HG03159 (cell line): ENCODE results near the gene PLEKHM3.
"Not testable (repeated sequence)": the region's sequence is repeated elsewhere in the genome, so short reads cannot be mapped to it uniquely, and the experiment has no call there.

Experiments used
- ATAC-seq: cut with Tn5 transposase; IDR thresholded peaks from one replicate; pipeline ENCODE4 v1.9.1; 2021; ENCODE audit warnings: mild to moderate bottlenecking, moderate library complexity; ENCODE audit not compliant: unreplicated experiment

The PLEKHM3 gene

GRCh38 chr2:207952564-207953345 is 72.6 kb downstream of the PLEKHM3 start:
- ATAC-seq, result no peak

DNA sequence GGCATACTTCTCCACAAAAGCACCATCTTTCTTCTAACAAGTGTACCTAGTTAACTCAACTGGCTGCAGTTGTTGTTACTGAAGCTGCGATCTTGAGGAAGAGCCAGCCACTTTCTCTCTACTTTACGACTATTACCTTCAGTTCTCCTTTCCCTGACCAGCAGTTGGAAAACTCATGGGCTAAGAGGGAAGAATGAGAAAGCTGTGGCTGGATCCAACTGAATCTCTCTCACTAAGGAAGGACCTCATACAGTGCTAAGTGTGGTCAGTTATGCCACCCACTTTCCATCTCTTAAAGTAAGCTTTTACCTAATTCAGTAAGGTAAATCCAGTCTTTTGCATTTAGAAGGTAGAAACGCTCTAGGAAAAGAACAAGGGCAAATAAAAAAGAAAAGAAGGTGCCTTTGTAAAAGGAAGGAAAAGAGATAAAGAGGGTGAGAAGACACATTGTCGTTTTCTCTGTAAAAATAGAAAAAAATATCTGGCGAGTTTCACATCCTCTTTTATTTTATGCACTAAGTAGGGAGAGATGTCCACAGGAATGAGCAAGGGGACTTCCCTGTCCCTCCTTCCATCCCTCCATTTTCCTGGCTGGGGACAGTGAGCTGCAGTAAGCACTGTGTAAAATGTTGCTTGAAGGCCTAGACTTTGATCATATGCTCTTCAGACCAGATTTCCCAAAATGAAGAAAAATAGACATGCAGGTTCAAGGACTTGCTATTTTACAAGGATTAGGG is 73.4 kb downstream of the PLEKHM3 start:
- ATAC-seq, result no peak

DNA sequence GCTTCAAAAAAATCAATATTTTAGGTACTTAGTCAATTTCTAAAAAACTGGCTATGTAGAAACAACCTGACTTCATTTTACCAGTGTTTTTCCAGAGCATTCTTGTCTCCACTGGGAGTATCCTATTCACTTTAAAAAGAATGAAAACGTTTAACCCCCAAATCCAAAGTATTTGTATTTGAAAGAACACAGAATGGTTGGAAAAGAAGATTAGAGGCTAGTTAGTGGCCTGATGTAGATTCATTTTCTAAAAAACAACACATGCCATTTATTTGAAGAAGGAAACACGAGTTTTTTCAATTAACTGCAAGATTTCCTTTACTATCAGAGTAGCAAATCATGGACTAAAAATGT is 74.6 kb downstream of the PLEKHM3 start:
- ATAC-seq, result no peak

GRCh38 chr2:207950063-207950760 is 75.1 kb downstream of the PLEKHM3 start:
- no peak for ATAC-seq

DNA sequence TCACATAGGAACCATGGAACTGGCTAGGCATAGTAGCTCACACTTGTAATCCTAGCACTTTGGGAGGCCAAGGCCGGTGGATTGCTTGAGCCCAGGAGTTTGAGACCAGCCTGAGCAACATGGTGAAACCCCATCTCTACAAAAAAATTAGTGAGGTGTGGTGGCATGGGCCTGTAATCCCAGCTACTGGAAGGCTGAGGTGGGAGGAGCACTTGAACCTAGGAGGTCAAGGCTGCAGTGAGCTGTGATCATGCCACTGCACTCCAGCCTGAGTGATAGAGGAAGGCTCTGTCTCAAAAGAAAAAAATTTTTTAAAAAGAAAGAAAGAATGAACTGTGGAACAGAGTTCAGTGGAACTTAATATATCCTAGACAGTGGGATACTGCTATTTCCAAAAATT is 76.1 kb downstream of the PLEKHM3 start:
- ATAC-seq, result not testable (repeated sequence)

DNA sequence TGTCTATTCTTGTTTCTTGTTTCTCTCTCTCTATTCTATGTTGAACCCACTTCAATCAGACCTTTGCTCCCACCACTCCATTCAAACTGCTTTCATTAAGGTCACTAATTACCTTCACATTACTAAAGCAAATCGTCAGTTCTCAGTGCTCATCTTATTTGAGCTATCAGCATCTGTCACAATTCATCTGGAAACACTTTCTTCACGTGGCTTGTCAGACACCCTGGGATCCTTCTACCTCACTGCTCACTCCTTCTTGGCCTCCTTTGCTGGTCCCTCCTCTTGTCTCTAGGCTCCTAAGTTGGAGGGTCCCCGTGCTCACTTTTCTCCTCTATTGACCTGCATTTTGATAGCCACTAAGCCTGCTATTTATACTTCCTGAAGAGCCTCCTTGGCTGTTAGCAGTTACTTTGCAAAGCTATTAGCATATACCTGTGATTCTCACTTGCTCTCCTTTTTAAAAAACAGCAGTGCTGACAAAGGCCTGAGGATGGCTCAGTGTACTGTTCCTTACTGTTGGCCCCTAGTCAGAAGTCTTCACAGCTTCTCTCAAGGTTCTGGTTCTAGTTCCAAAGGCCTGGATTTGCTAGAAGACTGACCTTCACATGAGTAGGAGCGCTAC is 80.2 kb downstream of the PLEKHM3 start:
- no peak for ATAC-seq

DNA sequence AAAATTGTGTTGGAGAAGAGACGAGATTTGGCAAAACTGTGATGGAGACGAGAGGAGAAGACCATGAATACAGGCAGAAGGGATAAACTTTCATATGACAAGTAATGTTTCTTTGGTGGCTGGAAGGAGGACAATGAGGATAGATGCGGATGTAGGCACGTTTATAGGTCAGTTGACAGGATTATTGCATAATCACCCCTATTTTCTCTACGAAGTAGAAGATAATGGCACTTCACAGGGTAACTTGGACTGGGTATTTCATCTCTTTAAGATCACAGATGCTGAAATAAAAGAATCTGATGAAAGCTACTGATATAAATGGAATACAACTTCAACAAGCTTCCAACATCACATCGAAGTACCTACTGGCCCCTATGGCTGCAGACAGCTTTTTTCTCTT is 81.0 kb downstream of the PLEKHM3 start:
- no peak for ATAC-seq

- no peak for ATAC-seq
Measured at GRCh38 chr2:207939342-207940108, 85.8 kb downstream of the PLEKHM3 start.

DNA sequence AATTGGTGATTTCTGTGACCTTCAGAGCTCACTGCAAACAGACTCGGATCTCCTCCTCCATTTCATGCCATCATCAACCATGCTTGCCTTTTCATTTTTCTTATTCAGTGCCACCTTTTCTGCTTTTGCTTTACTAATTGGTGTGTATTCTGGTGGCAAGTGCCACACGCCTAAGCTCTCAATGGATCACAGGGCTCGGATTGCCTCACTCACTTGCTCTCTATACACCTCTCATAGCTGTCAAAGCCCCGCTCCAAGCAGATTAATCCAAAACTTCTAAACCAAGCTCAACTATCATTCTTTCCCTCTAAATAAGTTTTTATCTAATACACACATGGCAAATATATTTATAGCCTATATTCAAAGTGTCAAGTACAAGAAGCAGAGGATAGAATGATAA is 86.4 kb downstream of the PLEKHM3 start:
- ATAC-seq, result no peak

- no peak for ATAC-seq
Measured at GRCh38 chr2:207938415-207938814, 86.9 kb downstream of the PLEKHM3 start.

GRCh38 chr2:207937823-207938222 is 87.5 kb downstream of the PLEKHM3 start:
- no peak for ATAC-seq

GRCh38 chr2:207937253-207937652 is 88.1 kb downstream of the PLEKHM3 start:
- no peak for ATAC-seq

DNA sequence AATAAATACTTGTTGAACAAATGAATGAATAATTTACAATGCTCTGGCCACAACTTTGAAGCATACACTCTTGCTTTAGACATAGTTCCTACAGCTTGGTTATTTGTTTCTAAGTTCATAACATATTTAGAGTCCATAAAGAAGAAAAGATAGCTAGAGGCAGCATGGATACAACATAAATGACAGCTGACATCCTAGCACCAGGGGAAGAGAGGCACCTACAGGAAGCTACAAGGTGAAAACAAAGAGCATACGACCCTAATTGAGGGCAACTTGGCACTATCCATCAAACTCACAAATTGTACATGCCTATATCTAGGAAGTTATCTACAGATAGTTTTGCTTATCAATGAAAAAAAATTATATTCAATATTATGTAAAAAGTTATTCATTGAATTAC is 88.9 kb downstream of the PLEKHM3 start:
- ATAC-seq, result no peak

DNA sequence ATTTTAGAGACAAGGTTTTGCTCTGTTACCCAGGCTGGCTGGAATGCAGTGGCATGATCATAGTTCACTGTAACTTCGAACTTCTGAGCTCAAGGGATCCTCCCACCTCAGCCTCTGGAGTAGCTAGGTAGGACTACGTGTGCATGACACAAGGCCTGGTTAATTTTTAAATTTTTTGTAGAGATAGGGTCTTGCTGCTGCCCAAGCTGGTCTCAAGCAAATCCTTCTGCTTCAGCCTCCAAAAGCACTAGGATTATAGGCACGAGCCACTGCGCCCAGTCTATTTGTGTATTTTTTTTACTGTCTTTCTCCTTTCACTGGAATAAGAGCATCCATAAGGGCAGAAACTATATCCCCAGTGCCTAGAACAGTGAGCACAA is 89.3 kb downstream of the PLEKHM3 start:
- ATAC-seq, result no peak

DNA sequence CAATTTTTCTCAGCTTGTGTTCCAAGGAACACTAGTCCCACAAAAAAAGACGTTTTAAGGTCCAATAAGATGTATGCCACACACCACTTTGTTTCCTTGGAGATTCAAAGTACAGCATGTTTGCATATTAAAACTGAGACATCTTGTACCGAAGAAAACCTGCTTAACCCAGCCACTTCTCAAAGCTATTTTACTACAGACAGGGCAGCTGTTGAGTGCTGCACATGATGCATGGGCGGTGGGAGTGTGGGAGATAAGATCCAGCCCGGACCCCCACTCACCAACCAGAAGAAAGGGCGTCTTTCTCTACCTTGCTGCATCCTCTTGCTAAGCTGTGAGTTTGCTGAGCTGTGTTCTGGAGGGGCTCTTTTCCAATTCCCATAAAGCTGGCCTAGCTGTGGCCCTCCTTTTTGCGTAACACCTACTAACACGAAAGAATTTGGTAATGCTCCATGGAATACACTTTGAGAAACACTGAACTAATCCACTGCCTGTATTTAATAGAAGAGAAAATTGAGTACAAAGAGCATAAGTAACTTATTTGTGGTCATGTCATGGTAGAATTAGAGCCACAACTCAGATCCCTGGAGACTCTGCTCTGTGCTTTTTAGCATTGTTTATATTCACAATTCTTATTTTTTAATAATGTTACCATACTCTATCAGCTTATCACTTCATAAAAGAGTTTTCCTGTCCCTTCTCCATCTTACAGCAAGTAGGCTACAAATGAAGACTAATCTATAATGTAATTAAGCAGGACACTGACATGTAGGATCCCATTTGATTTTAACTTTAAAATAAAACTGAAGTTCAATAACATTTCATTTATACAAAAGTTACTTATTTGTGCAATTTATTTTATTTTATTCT is 90.0 kb downstream of the PLEKHM3 start:
- peak; percentile 46 for ATAC-seq

DNA sequence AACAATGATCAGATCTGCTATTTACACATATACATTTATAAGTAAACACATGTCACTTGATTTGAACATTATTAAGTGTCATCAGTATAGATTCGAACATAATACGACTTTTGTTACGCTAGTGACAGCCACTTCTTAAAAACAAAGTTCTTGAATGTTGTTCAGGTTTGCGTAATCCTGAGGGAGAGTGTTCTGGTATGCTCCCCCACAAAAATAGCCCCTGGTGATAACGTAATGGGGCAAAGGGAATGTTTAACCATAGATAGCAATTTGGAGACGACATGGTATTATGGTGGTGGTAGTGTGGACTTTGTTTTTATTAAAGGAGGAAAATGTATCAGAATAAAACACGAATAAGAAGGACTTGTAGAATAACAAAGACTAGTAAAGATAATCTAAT is 90.6 kb downstream of the PLEKHM3 start:
- ATAC-seq, result no peak

DNA sequence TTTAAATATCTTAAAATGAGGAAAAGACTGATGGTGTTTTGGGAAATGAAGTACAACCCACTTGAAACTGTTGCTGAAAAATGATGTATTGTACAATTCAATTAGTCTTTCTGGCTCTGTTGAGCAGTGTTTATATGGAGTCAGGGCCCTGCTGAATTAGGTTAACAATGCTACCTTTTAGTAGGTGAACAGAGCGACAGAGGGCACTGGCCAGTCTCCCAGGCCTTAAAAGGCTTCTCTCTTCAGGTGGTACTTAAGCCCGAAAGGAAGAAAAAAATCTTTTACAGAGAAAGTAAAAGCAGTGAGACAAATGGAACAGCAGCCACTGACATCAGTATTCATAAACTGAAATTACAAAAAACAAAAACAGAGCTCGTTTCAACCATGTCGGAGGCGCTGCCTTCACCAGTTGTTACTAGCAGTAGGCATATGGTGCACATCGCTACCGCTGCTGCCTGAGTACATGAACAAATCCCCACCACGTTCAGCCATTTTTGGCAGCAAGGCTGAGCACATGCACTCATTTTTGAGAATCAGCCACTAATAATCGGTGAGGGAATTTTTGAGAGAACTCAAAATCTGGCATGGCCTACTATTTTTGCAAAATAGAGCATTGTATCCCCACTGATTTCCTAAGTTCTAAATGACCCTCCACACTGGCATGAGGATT is 91.8 kb downstream of the PLEKHM3 start:
- ATAC-seq, result no peak

DNA sequence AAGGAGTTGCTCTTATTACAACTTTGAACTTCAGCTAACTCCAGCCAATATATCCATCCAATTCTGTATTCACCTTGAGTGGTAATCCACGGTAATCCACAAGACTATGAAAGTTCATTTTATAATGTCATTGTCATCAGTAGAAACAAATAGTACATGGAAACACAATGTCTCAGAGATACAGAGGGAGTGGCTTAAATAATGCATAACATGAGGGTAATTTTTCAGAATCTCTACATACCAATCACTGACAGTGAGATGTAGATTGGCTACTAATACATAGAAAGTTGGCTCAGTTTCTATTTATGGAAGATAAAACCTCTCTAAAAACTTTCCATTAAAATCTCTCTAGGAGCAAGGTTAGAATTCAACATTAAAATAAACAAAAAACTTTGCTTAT is 93.2 kb downstream of the PLEKHM3 start:
- ATAC-seq, result no peak

GRCh38 chr2:207930747-207931146 is 94.6 kb downstream of the PLEKHM3 start:
- no peak for ATAC-seq
